HG03135 (cell line): ENCODE data around the gene NOS1.
"Not testable (repeated sequence)": the region's sequence is repeated elsewhere in the genome, so short reads cannot be mapped to it uniquely, and the experiment has no call there.

ENCODE experiments used
- ATAC-seq: cut with Tn5 transposase; IDR thresholded peaks from one replicate; pipeline ENCODE4 v1.9.1; 2021; ENCODE audit warnings: mild to moderate bottlenecking, moderate library complexity; ENCODE audit not compliant: unreplicated experiment

Gene NOS1

DNA sequence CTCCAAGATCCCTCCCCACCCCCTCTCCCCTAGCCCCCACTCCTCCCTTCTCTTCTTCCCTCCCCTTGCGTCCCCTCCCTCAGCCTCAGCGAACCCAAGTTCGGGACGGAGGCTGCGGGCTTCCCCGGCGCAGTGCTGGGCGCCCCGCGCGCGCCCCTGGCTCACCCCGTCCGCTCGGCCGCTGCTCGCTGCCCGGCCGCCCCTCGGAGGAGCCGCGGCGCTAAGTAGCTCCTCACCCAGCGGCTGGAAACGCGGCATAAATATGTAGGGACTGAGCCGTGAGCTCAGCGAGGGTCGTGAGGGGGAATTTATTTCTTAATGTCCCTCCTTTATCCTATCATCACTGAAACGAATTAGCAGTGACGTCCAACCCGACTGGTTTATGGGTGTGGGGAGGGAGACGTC lies at the start of gene NOS1:
NOS1 (minus strand) TSS at position 280 of the 405 bp plus-strand sequence. CDS start 30,557 bp downstream, outside the sequence.
- no peak for ATAC-seq

DNA sequence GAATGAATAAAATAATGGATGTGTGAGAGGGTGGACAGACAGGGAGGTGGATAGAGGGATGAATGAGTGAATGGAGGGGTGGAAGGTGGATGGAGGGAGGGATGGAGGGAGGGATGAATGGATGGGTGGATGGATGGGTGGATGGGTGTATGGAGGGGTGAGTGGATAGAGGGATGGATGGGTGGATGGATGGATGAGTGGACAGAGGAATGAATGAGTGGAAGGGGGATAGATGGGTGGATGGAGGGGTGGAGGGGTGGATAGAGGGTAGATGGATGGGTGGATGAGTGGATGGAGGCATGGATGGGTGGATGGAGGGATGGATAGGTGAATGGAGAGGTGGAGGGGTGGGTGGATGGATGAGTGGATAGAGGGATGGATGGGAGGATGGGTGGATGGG lies 47.9 kb upstream of the NOS1 start:
- ATAC-seq, result no peak

DNA sequence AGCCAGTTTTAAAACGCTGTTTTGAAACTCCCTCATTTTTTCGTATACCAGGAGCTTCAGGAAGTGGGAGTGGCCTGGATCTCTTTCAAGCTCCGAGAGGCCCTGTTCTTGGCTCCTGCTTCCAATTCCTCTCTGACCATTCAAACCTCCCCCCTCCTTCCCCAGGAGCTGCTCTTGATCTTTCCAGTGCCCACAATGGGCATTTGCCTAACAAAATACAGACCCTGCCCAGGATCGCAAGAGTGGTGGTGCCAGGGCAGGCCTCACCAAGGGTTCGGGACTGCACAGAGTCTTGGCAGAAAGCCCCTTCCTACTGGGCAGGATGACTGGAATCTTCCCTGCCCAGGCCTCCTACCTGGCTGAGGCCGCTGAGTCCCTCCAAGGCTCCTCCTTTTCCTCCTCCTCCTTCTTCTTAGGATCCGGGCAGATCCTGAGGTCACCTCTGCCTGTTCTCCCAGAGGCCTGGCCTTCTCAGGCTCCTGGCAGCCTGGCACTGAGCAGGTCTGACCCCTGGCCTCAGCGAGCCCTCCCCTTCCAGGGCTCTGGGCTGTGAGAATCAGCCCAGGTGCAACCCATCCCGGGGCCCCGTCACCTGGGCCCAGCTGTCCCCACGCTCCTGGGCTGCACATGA lies 46.9 kb upstream of the NOS1 start:
- no peak for ATAC-seq

DNA sequence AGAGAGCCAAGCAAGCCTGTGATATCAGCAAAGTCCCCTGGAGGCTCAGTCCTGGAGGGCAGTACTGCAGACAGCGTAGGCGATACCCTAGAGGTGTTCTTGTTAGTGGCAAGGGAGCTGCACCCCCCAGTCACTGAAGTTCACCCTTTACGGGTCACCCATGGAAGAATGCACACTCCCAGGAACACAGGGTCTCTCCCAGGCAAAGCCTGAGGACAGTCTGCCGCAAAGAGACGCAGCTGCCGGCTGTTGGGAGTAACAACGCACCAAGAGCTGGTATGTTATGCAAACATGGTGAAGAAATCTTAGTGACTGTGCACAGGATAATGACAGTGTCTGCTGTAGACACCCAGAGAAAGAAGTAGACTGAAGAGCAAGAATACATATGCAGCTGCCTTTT lies 43.5 kb upstream of the NOS1 start:
- ATAC-seq, result no peak

DNA sequence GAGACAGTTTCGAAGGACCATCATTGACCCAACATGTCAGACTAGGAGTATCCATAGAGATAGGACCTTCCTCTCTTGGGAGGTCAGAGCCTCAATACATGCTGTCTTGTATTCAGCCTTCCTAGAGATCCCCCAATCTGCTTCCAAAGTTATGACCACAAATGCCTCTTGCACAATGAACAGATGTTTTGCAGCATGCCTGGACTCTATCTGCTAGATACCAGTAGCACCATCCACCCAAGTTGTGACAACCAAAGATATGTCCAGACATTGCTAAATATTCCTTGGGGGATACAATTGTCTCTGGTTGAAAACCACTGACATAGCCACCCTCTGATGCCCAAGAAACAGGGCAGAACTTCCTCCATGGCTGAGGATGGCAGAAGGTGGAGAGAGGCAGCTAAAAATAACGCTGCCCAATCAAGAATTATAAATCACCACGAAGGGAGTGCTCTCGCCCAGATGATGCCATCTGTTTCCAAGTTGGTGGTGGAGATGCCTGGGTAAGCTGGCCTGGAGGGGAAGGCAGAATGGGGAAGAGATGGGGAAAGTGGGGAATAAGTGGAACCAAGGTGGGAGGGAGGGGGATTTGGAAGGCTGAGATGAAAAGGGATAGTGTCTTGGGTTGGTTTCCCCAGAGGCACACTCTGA lies 42.9 kb upstream of the NOS1 start:
- no peak for ATAC-seq

DNA sequence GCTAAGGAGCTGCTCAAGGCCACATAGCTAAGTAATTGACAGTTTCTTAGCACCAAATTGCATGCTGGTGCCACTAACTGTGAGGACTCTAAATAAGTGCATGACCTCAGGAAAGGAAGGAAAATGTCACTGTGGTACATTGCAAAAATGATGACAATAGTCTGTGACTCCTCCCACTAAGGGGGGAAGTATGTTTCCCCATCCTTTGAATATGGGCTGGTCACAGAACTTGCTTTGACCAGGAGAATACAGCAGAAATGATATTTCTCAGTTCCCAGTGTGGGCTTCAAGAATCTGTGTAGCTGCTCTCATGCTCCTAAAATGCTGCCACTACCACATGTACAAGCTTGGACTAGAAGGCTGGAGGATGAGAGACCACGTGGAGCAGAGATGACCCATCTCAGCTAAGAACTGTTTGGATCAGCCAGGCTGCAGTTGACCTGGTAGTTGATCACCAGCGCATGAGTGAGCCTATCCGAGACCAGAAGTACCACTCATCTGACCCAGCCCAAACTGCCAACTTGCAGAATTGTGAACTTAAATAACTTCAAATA lies 42.2 kb upstream of the NOS1 start:
- no peak for ATAC-seq

DNA sequence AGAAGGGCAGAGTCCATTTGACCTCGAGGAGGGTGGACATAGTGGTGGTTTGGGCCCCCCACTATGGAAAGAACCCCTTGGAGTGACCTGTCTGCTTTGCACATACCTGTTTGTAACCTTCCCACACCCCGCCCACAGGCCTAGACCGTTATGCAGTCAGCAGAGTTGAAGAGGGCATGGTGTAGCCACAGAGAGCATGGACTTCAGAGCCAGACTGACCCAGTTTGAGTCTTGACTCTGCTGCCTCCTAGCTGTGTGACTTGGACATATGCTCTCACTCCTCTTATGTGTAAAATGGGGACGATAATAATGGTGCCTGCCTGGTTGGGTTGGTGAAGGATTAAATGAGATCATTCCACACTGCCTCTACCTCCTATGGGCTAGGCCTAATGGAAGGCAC lies 40.9 kb upstream of the NOS1 start:
- ATAC-seq, result no peak

DNA sequence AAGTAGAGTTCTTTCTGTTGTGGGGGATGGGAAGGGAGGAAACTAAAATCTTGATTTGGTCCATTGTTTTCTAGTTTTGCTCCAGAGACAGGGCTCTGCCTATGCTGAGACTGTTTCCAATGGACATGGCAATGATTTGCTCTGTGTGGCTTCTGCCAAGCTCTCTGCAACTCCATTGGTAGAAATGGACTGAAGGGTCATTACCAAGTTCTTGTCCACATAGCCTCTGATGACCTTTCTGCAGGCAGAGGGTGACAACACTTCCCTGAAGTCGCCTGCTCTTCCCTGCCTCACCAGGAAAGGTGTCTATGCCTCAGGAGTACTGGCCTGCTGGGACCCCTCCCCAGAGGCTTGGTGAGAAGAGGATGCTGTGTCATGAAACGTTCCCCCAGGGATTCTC lies 39.5 kb upstream of the NOS1 start:
- no peak for ATAC-seq

DNA sequence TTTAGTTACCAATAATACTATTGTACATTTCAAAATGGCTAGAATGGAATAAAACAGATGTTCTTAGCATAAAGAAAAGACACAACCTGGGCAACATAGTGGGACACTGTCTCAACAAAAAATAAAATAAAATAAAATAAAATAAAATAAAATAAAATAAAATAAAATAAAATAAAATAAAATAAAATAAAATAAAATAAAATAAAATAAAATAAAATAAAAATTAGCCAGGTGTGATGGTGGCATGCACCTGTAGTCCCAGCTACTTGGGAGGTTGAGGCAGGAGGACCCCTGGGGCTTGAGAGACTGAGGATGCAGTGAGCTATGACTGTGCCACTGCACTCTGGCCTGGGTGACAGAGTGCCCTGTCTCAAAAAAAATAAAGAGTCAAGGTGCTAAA lies 37.1 kb upstream of the NOS1 start:
- not testable (repeated sequence) for ATAC-seq

DNA sequence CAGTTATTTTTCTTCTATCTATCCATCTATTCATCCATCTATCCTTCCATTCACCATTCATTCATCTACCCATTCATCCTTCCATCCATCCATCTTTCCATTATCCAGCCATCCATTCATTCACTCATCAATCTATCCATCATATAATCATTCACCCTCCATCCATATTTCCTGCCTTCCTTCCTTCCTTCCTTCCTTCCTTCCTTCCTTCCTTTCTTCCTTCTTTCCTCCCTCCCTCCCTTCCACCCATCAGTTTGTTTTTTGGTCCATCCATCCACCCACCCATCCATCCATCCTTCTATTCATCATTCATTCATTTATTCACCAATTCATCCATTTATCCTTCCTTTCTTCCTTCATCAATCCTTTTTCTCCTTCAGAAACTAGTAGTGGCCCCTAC lies 34.3 kb upstream of the NOS1 start:
- ATAC-seq, result no peak

DNA sequence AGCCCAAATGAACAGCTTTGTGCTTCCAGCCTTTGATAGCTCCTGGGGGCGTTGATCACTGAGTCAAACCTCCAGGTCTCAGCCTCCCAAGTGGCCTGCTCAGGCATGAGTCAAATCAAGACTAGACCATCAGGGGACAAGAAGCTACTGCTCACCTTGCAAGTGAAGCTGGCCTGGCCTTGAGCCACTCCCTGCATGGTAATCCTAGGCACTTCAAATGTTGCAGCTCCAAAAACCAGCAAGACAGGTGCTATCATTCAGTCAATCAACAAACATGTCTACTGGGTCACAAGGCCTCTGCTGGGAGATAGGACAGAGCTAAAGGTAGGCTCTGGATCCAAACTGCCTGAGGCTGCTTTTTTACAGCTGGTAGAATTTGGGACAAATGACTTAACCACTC lies 33.1 kb upstream of the NOS1 start:
- no peak for ATAC-seq

DNA sequence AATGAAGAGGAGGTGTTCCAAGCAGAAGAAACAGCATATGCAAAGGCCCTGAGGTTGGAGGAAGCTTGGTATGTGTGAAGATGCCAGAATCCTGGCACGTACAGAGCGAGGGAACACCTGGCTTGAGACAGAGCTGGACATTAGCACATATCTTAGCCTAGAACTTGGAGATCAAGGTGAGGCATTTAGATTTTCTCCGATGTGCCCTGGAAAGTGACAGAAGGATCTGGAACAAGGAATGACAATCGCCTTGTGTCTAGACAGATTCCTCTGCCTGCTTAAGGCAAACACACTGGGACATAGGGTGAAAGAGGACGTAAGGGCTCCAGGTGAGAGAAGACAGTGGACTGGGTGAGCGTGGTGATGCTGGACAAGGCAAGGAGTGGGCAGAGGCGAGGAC lies 32.2 kb upstream of the NOS1 start:
- ATAC-seq, result no peak

DNA sequence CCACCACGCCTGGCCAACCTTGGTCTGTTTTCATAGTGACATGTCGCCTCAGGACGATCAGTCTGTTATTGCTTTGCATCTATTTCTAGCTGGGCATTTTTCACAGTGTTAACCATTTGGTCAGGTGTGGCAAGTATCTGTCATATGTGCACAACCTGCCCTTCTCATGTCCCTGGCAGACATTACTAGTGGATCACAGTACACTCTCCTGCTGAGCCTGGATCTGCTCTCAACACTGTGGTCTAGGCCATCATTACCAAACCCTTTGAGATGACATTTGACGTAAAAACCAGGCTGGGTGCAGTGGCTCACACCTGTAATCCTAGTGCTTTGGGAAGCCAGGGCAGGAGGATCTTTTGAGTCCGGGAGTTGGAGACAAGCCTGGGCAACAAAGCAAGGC lies 29.4 kb upstream of the NOS1 start:
- no peak for ATAC-seq

DNA sequence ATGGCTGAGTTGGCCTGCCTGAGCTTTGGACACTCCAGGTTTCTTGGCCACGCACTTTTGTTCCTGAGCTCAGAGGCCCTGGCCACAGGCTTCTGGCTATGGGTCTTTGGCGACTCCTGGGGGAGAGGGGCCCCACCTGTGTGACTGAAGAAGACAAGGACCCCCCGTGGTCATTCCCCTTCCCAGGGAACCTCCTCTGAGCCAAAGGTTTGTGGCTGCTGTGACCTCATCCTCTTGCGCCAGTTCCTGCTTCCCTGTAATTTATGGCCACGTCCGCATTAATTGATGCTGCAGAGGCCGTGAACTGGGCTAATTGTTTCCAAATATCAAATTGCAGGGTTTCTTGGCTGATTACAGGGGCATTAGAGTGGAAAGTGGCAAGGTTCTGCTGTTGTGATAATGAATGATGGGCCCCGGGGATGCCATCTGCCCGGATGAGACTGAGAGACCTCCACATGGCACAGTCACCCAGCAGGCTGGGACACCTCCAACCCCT lies 27.6 kb upstream of the NOS1 start:
- no peak for ATAC-seq

DNA sequence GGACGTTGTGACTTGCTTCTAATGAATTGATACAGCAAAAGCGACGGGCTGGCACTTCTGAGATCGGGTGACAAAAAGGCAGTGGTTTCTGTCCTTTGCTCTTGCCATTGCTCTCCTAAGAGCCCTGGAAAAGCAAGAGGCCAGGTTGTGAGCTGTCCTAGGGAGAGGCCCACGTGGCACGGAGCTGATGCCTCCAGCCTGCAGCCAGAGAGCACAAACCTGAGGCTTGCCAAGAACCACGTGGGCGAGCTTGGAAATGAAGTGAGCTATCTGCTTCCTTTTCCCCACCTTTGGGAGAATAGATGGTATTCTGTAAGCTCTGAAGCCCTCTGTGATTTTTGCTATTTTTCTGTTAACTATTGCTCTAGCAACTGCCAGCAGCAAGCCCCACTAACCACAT lies 26.4 kb upstream of the NOS1 start:
- no peak for ATAC-seq

DNA sequence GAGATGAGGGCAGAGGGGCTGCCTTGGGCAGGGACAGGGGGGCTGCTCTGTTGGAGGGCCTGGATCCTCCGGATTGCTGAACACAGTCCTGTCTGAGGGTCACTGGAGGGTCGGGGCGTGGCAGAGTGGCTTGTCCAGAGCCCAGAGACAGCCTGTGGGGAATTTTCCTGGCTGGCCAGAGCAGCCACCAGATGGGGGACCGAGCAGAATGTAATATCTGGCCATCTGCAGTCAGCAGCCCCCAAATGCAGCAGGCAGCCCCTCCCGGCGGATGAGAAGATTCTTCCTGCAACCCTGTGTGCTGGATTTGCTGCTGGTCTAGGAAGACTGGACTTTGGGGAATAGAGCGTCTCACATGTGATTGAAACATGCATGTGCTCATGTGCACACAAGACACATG lies 23.3 kb upstream of the NOS1 start:
- ATAC-seq, result no peak

DNA sequence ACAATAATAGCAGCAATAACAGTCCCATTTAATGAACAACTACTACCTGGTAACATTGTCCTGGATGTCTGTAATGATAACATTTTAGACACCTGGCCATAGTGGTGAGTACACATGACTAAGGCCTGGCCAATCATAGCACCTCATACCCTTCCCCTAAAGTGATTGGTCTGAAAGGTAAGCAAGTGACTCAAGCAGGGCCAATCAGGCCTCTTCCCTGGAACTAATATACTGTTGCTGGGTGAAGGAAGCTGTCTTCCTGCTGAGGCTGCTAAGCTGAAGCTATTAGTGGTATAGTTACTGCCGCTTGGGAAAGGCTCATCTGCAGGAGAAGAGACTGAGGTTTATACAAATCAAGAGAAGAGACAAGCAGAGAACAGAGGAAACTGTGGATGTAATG lies 18.7 kb upstream of the NOS1 start:
- no peak for ATAC-seq

DNA sequence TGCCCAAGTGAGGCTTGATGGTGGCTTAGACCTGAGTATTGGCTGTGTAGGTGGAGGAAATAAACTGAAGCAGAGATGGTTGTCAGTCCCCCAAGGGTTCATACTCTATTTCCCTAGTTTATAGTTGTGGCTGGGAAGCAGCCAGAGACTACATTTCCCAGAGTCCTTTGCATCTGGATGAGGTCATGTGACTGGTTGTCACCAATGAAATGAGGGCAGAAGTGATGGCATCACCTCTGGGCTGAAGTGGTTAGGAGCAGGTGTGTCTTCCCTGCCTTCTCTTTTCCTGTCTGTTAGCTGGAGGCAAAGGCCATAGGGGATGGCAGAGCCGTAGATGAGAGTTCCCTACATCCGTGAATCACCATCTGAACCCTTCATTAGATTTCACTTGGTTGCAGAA lies 16.3 kb upstream of the NOS1 start:
- ATAC-seq, result no peak

DNA sequence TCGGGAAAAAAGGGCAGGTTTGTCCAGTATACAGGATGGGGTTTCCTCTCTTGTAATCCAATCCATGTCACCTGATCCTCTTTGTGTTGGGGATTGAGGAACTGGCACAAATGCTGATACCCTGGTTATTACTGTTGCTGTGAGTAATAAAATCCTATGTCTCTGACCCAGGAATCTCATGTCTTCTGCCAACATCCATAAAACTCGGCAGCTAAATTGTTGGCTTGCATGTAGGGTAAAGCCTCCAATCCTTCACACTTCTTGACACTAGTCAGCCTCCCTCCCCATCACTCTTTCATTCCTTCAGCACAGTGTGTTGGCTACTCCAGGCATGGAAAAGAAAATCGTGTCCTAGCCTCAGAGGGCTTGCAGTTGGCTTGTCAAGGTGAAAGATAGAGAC lies 9.2 kb upstream of the NOS1 start:
- no peak for ATAC-seq

DNA sequence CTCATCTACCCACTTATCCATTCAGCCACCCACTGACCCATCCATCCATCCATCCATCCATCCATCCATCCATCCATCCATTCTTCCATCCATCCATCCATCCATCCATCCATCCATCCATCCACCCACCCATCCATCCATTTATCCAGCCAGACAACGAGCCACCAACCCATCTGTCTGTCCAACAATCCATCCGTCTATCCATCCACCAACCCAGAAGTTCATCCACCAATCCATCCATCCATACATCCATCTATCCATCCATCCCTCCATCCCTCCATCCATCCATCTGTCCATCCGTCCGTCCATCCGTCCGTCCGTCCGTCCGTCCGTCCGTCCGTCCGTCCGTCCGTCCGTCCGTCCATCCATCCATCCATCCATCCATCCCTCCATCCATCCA lies 8.6 kb upstream of the NOS1 start:
- ATAC-seq, result not testable (repeated sequence)

DNA sequence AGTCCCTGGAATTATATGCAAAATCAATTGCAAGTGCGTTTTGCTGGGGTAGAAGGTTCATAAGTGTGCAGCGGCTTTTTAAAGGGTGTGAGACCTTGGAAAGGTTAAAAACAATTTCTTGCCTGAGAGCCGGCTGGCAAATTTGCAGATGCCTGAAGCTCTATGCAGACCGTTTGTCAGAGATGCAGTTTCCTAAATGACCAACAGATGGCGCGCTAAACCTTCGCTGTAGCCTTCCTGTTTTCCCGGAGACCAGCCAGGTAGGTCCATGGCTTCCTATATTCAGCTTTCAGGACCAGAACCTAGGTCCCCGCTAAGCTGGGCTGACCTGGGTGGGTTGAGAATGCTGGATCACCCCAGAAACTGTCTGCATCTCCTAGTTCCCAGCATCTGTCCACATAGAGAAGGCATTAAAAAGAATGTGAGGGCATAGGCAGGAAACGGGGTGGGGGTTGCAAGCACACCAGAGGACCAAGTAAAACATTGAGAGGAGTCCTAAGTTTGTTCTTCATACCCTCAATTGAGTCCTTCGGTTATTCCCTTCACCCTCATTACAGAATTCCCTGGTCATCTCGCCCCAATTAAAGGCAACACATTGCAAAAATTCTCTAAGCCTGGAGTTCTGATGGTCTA lies 5.7 kb upstream of the NOS1 start:
- ATAC-seq, result no peak

DNA sequence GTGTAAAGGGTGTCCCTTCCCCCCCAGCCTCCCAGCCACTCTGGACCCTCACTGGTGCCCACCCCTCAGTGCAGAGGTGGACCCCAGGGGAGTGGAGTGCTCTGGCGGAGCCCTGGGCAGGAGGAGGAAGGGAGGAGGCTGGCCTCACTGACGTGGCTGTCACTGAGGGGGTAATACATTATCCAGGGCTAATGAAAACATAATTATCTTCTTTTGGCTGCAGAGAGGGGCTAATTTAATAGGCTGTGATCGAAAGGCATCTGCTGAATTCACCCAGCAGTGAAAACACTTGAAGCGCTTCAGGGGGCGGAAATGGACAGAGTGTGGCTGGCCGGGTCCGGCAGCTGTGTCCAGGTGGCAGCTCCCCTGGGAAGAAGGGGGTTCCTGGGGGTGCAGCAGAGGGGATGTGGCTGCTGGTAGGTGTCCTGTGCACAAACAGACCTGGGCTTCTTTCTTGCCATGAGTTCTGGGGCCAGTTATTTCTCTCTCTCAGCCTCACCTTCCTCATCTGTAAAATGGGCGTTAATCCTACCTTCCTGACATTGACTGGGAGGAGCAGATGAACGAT lies 3.7 kb upstream of the NOS1 start:
- no peak for ATAC-seq
